LNCAP (cell line): ENCODE results near the gene CTNNA1.

Source experiments
- CTCF ChIP-seq: fragments of 450-650 bp; IDR thresholded peaks from 2 replicates; pipeline ENCODE4 v1.5.1; 2017; ENCODE audit warnings: mild to moderate bottlenecking

Gene CTNNA1

GRCh38 chr5:138719811-138720210, 33.4 kb upstream of the CTNNA1 start:
- no peak for TF ChIP-seq CTCF

- no peak for TF ChIP-seq CTCF
These were observed 32.4 kb upstream of the CTNNA1 start for GRCh38 chr5:138720840-138721239.

- no peak for TF ChIP-seq CTCF
These were observed 31.2 kb upstream of the CTNNA1 start for GRCh38 chr5:138721979-138722378.

- no peak for TF ChIP-seq CTCF
These were observed 30.6 kb upstream of the CTNNA1 start for GRCh38 chr5:138722544-138723177.

GRCh38 chr5:138724470-138725146, 28.6 kb upstream of the CTNNA1 start:
- no peak for TF ChIP-seq CTCF

GRCh38 chr5:138725153-138725817, 27.9 kb upstream of the CTNNA1 start:
- peak; percentile 77 for TF ChIP-seq CTCF

GRCh38 chr5:138725818-138726416, 27.3 kb upstream of the CTNNA1 start:
- TF ChIP-seq CTCF = no peak
